ENCODE measurements around the gene CDK13.

- TF ChIP-seq CREB5 (CRISPR knock-in tag; IDR thresholded peaks at IDR 0.05; ENCODE audit: low read depth), result no peak
- TF ChIP-seq ARNTL (CRISPR knock-in tag; IDR thresholded peaks at IDR 0.05; ENCODE audit: borderline replicate concordance, low read depth), result no peak
- no peak for TF ChIP-seq ISL1 (CRISPR knock-in tag; IDR thresholded peaks at IDR 0.05)
- TF ChIP-seq CSDC2 (CRISPR knock-in tag; IDR thresholded peaks at IDR 0.05), result no peak
- no peak for TF ChIP-seq ZC3H10 (CRISPR knock-in tag; IDR thresholded peaks at IDR 0.05)
Observed at GRCh38 chr7:40105879-40106473, 155.9 kb downstream of the CDK13 start.
